Stimulated activated CD8-positive, alpha-beta memory T cell treated with anti-CD3 and anti-CD28 coated beads, Interleukin-4, amount 100 ng/mL, for 1 hour (primary cell): ENCODE data around the gene DYNC1I1.

Source experiments
- DNase-seq, 2 donors: peaks; one replicate each; pipeline ENCODE4 v3.0.0-alpha.2; 2020; ENCODE audit warnings: low read depth in 2 of 2, low spot score in 1 of 2

The DYNC1I1 gene

DNA sequence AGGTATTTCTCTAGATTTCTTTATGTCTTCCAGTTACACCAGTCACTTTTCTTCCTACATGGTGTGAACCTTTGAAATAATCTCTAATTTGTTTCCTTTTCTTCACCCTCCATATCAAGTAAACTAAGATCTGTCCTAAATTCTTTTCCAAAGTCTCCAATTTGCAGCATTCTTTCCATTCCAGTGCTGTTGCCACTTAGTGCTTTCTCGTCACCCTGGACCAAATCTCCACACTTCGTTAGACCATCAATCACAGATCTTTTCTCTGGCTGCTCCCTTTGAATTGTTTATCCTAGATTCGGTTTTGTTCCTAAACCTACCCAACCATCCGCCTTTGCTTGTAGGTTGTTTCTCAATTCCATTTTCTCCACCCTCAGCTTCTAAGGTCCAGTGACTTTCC is 74.7 kb downstream of the DYNC1I1 start:
- no peak for DNase-seq

DNA sequence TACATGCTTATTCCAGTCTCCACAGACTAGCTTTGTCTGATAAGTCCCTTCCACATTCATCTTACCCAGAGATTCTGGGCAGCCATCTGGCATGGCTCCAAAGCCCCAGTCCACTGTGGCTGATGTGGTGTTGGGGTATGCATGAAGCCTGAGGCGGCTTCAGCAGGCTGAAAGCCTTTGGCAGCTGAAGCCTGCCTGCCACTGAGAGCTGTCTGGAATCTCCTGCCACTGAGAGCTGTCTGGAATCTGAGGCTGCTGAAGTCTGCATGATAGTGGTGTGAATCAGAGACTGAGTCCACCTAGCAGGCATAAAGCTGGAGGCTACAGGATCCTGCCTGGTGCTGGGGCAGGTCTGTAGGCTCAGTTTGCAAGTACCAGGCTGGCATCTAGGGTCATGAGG is 87.1 kb downstream of the DYNC1I1 start:
- no peak for DNase-seq

DNA sequence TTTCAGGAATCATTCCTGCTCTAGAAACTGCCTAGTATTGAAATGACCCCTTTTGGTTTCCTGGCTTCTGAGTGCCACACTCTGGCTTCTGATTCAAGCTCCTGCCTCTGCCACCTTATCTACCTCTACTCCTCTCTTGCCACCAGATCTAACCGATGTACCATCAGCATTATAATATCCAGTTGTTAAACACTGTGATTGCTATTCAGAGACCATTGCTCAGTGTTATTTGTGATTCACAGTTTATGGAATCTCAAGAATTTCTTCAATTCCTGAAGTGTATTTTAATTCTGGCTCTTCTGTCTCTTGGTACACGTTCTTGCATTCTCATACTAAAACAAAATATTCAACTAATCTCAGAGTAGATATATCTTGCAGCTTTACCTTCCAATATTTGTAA is 88.7 kb downstream of the DYNC1I1 start:
- DNase-seq, result no peak

DNA sequence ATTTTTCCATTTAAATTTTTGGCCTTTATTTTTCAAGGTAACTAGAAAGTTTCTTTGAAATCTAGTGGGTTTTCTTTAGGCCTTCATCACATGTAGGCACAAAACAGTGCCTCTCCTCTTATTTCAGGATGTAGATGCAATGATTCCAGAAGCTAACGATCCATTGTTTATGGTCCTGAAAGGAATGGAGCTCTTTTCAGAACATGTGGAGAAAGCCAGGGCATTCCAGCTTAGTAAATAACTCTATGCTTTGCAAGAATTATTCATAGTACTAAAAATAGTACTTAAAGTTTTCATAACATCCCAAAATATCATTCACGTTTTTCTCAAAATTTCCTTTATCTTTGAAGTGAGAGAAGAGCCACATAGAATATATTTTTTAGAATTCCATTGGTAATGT is 91.3 kb downstream of the DYNC1I1 start:
- DNase-seq, result no peak

DNA sequence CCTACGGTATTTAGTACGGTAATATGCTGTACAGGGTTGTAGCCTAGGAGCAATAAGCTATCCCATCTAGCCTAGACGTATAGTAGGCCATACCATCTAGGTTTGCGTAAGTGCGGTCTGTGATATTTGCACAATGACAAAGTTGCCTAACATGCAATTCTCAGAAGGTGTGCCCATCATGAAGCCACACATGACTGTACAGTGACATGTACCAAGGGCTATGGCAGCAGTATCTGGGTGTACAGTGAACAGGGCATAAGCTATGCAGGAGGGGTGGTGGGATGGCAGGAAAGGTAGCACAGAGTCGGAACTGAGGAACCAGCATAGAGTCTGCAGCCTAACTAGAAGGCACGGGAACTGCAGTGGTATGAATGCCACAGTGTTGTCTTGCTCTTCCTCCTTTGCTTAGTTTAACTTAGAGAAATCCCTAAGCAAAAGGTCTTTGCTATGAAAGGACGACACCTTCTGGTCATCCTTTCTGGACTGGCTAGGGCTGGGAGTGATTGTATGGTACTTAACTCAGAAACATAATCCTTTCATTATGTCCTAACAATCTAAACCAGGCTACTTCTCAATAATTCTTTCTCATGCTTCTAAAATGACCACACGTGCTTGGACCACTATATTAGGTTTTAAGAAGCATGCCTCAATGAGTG is 93.5 kb downstream of the DYNC1I1 start:
- no peak for DNase-seq

DNA sequence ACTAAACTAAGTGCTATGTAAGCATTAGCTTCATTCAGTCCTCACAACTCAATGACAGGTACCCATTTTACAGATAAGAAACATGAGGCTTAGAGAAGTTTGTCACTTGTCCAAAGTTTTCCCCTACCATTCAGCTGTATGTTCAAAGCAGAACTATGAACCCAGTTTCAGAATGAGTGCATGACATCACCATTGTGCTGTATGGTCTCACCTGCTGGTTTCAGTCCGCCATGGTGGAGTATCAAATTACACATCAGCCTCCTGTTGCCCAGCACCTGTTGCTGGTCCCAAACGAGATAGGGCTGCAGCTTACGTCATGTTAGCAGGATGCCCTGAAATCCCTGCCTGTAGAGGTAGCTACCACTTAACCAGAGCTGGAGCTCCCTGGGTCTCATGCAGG is 95.0 kb downstream of the DYNC1I1 start:
- no peak for DNase-seq

DNA sequence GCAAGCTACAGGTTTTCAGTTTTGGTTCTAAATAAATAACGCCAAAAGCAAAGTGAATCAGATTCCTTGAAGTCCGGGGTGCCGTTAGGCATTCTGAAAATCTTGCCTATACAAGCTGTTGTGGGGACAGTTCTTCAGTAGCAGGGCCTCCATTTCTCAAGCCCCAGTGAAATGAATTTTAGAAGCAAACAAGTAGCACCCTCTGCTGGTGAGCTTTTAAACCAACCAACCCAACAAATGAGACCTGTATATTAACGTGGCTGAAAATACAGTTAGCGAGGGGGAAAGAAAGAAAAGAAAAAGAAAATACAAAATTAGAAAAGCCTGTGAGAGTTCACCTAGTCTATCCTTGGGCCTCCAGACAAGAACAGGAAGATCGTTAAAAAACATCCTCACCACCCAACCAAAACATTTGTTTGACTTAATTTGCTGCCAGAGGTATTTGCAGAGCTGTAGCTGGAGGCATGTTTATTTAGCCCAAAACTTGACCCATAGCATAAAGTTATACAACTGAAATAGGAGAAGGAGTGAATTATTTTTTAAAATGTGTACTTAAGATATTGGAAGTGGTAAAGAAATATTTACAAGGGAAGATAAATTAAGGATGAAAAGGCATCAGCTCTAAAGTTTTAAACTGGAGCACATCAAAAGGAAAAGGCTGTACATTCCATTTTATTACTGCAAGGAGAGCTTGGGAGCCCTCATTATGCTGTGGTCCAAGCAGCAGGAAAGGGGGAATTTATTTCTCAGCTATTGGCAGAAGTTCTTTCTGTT is 98.9 kb downstream of the DYNC1I1 start:
- no peak for DNase-seq

DNA sequence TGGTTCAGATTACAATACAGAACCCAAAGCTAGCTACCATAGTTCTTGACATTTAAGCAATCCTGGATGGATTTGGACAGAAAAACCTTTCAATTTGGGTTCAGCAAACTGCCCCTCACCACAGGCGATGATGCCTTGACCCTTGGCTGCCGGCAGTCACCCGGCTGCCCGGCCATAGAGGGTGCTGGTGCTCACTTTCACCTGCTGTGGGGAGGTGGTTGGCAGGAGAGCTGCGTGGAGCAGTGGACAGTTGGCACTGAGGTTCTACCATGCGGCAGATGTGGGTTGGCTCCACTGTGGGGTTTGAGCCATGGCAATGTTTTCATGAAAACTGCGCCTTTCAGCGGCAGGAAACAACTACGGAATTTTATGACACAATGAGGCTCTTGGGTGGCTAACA is 99.5 kb downstream of the DYNC1I1 start:
- DNase-seq, result no peak

DNA sequence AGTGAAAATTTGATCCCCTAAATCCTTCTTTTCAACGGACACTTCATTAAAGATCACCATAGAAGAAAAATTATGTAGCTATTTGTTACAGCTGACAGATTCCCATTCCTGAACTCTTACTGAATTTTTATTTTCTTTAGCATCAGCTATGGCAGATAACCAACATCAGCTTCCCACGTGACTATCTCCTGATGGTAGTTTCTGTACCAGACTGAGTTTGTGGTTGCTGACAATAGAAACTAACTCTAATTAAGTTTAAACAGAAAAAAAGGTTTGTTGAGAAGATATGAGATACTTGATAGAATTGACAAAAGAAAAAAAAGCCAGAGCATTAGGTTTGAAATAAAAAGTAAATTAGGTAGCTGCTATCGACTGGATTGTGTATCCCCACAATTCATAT is 101.8 kb downstream of the DYNC1I1 start:
- DNase-seq, result no peak

DNA sequence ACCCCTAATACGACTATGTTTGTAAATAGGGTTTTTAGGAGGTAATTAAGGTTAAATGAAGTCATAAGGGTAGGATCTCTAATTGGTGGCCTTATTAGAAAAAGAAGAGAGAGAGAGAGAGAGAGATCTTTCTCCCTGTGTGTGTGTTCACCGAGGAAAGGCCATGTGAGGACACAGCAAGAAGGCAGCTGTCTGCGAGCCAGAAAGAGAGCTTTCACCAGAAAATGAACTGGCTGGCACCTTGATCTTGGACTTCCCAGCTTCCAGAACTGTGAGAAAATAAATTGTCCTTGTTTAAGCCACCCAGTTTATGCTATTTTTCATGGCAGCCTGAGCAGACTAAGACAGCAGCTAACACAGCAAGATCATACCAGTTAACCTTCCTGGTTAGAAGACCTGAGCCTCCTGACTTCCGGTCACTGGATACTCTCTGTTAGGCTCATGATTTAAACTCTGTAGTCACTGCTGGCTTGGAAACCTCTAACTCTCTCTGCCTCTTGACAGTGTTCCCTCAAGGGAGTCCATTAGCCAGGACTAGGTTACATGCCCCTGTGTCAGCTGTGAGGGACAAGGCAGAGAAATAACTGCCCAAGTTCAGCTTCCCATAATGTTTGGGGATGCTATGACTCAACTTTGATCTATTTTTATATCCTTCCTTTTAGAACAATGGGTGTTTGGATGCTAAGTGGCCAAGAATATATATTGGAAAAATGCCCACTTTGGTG is 102.3 kb downstream of the DYNC1I1 start:
- no peak for DNase-seq

DNA sequence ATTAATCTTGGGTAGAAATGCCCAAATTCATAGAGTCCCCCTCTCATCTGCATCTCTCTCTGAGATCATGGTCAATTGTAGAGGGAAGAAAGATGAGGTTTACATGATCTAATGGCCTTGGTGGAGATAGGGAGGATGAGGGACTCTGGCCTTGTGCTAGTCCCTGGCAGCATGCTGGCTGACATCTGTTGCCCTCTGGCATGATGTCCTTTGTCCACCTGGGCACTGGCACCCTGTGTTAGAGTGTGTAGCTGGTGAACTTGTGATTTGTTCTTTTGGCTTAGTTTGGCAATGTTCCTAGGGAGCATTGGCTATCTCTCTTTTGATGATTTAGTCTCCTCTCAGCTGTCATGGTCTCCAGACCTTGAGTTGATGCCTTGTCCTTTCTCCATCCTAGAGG is 103.2 kb downstream of the DYNC1I1 start:
- no peak for DNase-seq

DNA sequence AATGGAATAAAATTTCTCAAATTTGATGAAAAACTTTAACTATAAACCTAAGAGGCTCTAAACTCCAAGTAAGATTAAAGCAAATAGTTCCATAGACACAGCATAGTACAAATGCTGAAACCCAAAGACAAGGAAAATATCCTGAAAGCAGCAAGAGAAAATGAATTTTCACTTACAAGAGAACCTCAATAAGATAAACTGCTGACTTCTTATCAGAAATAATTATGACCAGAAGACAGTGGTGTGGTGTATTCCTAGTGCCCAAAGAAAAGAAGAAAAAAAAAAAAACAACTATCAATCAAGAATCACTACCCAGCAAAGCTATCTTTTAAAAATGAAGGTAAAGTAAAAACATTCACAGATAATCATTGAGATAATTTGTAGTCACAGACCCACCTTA is 106.3 kb downstream of the DYNC1I1 start:
- no peak for DNase-seq

DNA sequence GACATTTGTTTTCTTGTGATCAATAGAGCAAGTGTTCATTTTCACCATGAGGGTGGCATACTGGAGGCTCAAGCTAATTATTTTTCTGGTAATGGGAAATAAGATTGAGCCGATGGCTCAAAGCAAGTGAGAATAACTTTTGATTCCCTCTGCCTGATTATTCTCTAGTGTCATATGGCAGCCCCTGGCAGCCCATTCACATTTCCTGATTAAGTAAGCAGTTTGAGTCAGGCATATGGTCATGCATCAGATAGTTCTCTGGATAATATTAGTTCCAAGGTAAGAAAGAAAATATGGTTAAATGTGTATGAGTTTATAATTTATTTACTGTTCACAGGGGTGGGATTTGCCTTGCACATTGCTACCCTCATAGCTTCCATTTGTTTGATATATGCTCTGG is 109.2 kb downstream of the DYNC1I1 start:
- DNase-seq, result no peak

DNA sequence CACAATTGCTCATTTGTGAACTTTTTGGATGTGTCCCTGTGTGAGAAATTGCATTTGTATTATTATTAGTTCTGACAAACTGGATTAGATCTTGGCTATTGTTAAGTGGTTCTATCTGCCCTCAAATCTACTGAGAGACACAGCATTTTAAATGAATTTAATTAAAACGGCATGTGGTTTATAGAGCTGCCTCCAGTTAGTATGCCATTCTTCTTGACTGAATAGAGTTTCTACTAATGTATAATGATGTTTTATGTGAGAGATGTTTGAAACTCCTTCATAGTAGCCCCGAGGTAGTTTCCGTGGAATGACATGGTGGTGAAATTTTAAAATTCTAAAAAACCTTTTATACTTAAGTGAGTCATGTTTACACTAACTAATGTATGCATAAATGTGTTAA is 110.9 kb downstream of the DYNC1I1 start:
- DNase-seq, result no peak

DNA sequence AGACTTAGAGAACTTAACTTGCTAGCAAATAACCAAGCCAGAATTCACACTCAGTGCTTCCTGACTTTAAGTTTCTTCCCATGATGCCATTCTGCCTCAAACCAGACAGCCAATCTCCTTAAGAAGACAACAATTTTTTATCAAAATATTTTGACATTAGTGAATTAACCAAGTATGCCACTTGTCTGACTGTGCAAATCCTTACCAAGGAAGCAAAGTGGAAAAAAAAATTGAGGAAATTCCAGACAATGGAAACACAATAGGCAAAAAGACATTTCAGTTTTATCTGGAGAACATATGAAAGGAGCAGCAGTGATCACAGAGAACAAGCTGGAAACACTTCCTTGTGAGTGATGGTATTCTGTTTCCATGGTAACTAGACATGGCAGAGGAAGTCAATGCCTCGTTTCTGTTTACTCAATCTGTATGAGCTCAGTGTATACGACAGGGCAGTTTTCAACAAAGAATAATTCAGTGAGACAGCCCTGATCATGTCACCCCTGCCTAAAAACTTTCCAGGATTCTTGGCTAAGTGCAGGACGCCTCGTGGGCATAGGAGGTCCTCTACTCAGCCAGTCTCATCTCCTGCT is 114.2 kb downstream of the DYNC1I1 start:
- no peak for DNase-seq

DNA sequence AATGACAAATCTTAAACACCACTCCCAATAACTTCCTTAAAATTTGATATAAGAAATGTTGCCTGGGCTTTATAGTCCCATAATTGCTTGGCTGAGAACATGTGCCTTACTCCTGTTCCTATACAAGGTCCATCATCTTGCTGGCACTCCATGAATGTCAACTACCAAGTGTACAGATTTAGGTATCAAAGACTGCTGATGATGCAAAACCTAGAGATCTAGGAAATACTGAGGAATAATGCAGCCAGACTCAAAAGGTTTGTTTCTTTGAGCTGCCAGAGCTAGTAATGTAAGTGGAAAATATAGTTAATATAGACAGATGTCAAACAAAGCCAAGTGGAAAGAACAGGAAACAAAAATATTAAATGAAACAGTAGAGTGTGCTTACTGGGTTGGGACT is 121.1 kb downstream of the DYNC1I1 start:
- no peak for DNase-seq

DNA sequence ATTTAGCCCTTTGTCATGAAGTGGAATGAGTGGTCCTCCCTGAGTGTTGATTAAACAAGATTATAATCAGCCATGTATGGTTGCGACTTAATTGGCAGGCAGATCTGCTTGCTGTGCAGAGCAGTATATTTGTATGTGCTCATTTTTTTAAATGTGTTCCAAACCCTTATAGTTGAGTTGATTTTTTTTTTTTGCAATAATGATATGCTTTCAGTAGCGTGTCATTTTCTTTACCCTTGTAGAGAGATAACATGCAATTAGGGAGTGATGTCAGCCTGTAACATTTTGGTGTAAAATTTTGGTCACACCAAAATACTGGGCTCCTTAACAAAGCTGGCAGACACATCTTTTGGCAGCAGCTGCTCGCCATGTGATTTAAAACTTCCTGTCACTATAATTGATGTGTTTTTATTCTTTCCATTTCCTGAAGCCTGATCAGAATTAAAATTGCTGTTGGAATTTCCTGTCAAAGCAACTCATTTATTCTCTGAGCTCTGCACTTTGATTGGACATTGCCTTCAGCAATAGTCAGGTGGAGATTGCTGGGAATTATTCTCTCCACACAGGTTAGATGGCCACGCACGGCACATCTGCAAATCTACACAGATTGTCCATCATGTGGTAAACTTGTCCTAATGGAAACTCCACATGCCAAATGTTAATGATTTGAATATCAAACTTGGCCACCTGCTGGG is 125.3 kb downstream of the DYNC1I1 start:
- no peak for DNase-seq

DNA sequence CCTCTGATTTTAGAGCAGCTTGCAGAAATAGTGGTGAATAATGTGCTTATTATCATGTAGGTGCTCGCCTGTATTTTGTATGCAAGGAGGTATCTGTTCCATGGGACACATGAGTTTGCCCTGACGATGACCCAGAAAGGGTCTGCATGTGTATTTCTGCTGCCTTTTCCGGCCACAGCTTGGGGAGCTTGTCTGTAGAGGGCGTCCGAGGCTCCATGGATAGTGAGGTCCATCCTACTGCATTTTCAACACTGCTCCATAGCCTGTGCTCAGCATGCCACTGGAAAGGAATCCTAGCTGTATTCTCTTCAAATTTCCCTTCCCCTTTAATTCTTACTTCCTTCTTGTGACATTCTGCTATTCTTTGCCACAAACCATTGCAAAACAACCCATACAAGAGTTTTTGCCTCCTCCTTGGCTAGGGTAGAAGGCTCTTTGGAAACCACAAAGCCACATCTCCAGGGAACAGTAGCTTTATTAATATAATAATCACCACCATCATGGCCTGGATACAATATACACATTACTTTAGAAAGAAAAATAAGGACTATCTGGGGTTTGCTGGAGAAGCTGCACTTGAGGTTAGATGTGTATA is 127.7 kb downstream of the DYNC1I1 start:
- no peak for DNase-seq

DNA sequence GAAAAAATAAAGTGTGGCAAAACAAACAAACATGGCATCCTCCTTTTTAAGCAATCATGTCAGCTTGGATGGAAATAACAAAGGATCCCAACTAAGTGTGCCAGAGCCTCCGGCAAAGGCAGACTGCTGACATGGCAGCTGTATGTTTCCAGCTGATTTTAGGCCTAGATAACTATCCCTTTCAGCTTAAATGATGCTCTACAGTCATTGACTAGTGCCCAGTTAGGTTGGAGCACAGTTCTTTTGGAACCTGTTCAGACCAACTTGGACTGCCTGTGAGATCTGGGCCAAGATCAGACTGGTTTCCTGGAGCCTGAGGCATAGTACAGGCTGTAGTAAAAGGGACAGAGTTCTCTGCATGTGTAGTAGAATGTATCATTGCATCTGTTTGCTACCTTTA is 128.7 kb downstream of the DYNC1I1 start:
- no peak for DNase-seq

DNA sequence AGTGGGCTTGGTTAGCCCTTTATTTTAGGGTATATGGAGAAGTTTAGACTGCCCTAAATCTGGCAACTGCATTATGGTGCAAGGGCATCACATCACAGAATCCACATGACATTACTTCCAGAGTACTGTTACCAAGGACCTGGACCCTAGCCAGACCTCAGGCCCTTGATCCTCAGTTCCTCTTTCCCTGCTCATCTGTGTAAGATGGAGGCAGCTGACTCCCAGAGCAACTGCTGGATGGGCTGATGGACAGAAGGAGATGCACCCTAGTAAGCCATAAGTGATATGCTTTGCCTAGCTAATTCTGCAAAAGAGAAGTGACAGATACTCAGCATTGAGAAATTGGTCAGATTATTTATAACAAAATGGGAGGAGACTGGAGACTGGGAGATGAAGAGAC is 131.7 kb downstream of the DYNC1I1 start:
- DNase-seq, result no peak

DNA sequence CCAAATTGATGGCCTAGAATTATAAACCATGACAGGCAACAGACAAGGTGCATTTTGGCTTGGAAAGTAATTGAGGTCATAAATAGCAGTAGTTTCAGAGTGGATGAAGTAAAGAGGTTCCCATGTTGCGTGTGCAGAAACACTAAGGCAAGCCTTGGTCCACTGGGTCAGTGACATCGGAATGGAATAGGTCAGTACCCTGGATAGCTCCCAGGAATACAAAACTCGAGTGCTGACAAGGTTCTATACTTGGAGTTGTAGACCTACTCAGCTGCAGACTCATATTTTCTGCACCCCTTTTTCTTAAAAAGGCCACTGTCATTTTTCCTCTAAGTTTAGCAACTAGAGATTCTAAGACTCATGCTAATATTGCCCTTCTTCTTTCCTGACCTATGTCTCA is 132.8 kb downstream of the DYNC1I1 start:
- DNase-seq, result no peak
